CD4-positive, alpha-beta T cell (primary cell): Measurements from ENCODE around the gene CAMTA1. TPM values are rescaled to one million over a fixed set of nuclear protein-coding genes. Genes with fewer than 3 reads are reported as not detected.

ENCODE experiments used
- ATAC-seq: fragments of 200-7000 bp; cut with Tn5 transposase; one replicate; pipeline ENCODE4 v1.10.0; 2022; ENCODE audit warnings: mild to moderate bottlenecking; ENCODE audit not compliant: poor library complexity
- CTCF ChIA-PET: fragments of 350-600 bp; sonication (Branson Sonifier 250); formaldehyde crosslinking; loops from one replicate; lab custom pipeline; 2021; ENCODE audit warnings: antibody characterized with exemption, inconsistent platforms; lab: Charles Lee
- POLR2A ChIA-PET: fragments of 350-600 bp; sonication (Branson Sonifier 250); formaldehyde crosslinking; loops from one replicate; lab custom pipeline; 2021; ENCODE audit warnings: antibody characterized with exemption, inconsistent platforms; lab: Charles Lee
- DNase-seq, 14 experiments: peaks; one replicate each; pipeline ENCODE4 v3.0.0-alpha.2; 2013 to 2020; ENCODE audit warnings: mixed read lengths in 2 of 14
- H3K27ac ChIP-seq, 2 donors: one replicate each; pipeline versions ENCODE4 v1.5.1 to v1.7.0; 2013; ENCODE audit warnings: low read length in 2 of 2, low read depth in 1 of 2, mild to moderate bottlenecking in 1 of 2
- H3K27me3 ChIP-seq, 2 experiments: 1 replicate in 1 of 2; 2 replicates in 1 of 2; pipeline versions ENCODE4 v1.6.1 to v1.7.0; 2013; ENCODE audit warnings: low read length in 2 of 2, control low read depth in 1 of 2, mild to moderate bottlenecking in 1 of 2, moderate library complexity in 1 of 2; ENCODE audit not compliant: insufficient read depth in 2 of 2, control insufficient read depth in 1 of 2
- H3K36me3 ChIP-seq: one replicate; pipeline ENCODE4 v1.6.1; 2013; ENCODE audit warnings: low read length, control low read depth; ENCODE audit not compliant: insufficient read depth
- H3K4me1 ChIP-seq: one replicate; pipeline ENCODE4 v1.6.1; 2013; ENCODE audit warnings: low read length, control low read depth; ENCODE audit not compliant: insufficient read depth
- H3K4me3 ChIP-seq: one replicate; pipeline ENCODE4 v1.5.1; 2013; ENCODE audit warnings: mild to moderate bottlenecking, low read length, moderate library complexity
- H3K9me3 ChIP-seq, 2 experiments: 1 replicate in 1 of 2; 2 replicates in 1 of 2; pipeline versions ENCODE4 v1.6.1 to v1.7.0; 2013; ENCODE audit warnings: low read length in 2 of 2, mild to moderate bottlenecking in 2 of 2, control low read depth in 1 of 2, moderate library complexity in 1 of 2; ENCODE audit not compliant: control insufficient read depth in 1 of 2, insufficient read depth in 1 of 2
- H3K27ac Mint-ChIP-seq: one replicate; pipeline ENCODE4 v1.8.0; 2020; ENCODE audit warnings: mixed read lengths
- H3K27me3 Mint-ChIP-seq: one replicate; pipeline ENCODE4 v1.8.0; 2021; ENCODE audit warnings: mixed read lengths
- H3K36me3 Mint-ChIP-seq: one replicate; pipeline ENCODE4 v1.8.0; 2021; ENCODE audit warnings: low read depth, mixed read lengths
- H3K4me1 Mint-ChIP-seq: one replicate; pipeline ENCODE4 v1.8.0; 2021; ENCODE audit warnings: low read depth, mixed read lengths
- H3K4me3 Mint-ChIP-seq: one replicate; pipeline ENCODE4 v1.8.0; 2020; ENCODE audit warnings: mild to moderate bottlenecking, mixed read lengths
- H3K9me3 Mint-ChIP-seq: one replicate; pipeline ENCODE4 v1.8.0; 2020; ENCODE audit warnings: mixed read lengths
- CTCF ChIP-seq: fragments of 200-600 bp; IDR thresholded peaks from one replicate; pipeline ENCODE4 v1.8.0; 2022; ENCODE audit warnings: antibody characterized with exemption, mild to moderate bottlenecking
- intact Hi-C, 2 experiments: fragments of 100-400 bp; cut with DNase I in 1 of 2; cut with micrococcal nuclease in 1 of 2; formaldehyde crosslinking; loops; one replicate each; pipeline versions ENCODE4 v1.15.1 to v1.9.0; 2023 to 2025; cut with DNase I, micrococcal nuclease
- total RNA-seq, 174 experiments: library from RNA in 2 of 174; stranded (reverse) in 2 of 174; gene quantifications; one replicate each; pipeline ENCODE4 v1.2.3 and lab custom pipeline; 2021 to 2026

Gene CAMTA1
- total RNA-seq, 2 experiments from 2014 or later, result 38.6 to 39.3 TPM

- Mint-ChIP-seq H3K4me3 (no peak overlapping the region), H3K36me3 (no peaks in the 10 kb centered on the region), H3K9me3 (no peaks in the 10 kb centered on the region), H3K27ac (no peak overlapping the region), H3K4me1 (no peaks in the 10 kb centered on the region), H3K27me3 (peaks cover 4% of the 10 kb centered on the region)
- intact Hi-C loops, result no loop called here
- Histone ChIP-seq H3K27me3 (peaks cover 0 to 3% of the 10 kb centered on the region in 2 experiments), H3K4me3 (no peak overlapping the region), H3K36me3 (no peaks in the 10 kb centered on the region), H3K27ac (no peak overlapping the region), H3K4me1 (no peaks in the 10 kb centered on the region), H3K9me3 (peaks cover 0 to 3% of the 10 kb centered on the region in 2 experiments)
- TF ChIP-seq CTCF, result no peak
- POLR2A ChIA-PET, result no interaction called here
- ATAC-seq (no peak), DNase-seq (no peak)
- CTCF ChIA-PET, result no interaction called here
Measured at GRCh38 chr1:7018826-7019225, 233.6 kb downstream of the CAMTA1 start.

DNA sequence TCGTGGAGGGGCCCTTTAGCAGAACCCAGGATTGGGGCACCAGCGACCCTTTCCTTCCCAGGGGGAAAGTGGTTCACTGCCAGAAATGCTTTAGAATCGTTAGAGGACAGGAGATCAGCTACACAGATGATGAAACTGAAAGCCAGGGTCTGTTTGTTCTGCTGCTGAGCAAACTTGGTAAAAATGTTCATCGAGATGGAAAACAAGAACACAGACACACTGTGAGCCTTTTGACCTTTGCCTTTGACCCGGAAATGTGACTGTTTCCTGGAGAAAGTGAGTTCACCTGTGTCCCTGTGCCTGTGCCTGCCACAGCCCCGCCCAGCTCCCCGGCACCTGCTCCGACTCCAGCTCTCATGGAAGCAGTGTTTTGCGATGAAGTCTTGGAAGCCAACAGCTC lies 234.3 kb downstream of the CAMTA1 start:
- H3K36me3 ChIP-seq, result no peaks in the 10 kb centered on the region
- Mint-ChIP-seq H3K27ac (no peak overlapping the region), H3K9me3 (no peaks in the 10 kb centered on the region), H3K4me1 (no peaks in the 10 kb centered on the region), H3K27me3 (peaks cover 4% of the 10 kb centered on the region), H3K4me3 (no peak overlapping the region), H3K36me3 (no peaks in the 10 kb centered on the region)
- no peak overlapping the region for H3K4me3 ChIP-seq
- POLR2A ChIA-PET, result no interaction called here
- intact Hi-C loops, result no loop called here
- CTCF ChIA-PET, result no interaction called here
- ATAC-seq (no peak), DNase-seq (no peak)
- no peaks in the 10 kb centered on the region for H3K9me3 ChIP-seq
- no peaks in the 10 kb centered on the region for H3K4me1 ChIP-seq
- no peak for TF ChIP-seq CTCF
- H3K27me3 ChIP-seq, result peaks cover 0 to 3% of the 10 kb centered on the region in 2 experiments
- no peak overlapping the region for H3K27ac ChIP-seq

GRCh38 chr1:7022058-7022457 lies 236.8 kb downstream of the CAMTA1 start:
- Mint-ChIP-seq H3K36me3 (no peaks in the 10 kb centered on the region), H3K4me1 (no peaks in the 10 kb centered on the region), H3K9me3 (no peaks in the 10 kb centered on the region), H3K27me3 (peaks cover 4% of the 10 kb centered on the region), H3K4me3 (no peak overlapping the region), H3K27ac (no peak overlapping the region)
- intact Hi-C loops, result no loop called here
- Histone ChIP-seq H3K4me1 (no peaks in the 10 kb centered on the region), H3K9me3 (no peaks in the 10 kb centered on the region), H3K36me3 (no peaks in the 10 kb centered on the region), H3K27ac (no peak overlapping the region), H3K27me3 (peaks cover 0 to 3% of the 10 kb centered on the region in 2 experiments), H3K4me3 (no peak overlapping the region)
- DNase-seq (no peak), ATAC-seq (no peak)
- ChIA-PET POLR2A (no interaction called here), CTCF (no interaction called here)
- no peak for TF ChIP-seq CTCF
